T-helper 1 cell (primary cell): ENCODE data around the gene ATP5F1E.
A peak's percentile ranks its signal among the peaks of the same experiment; 100 is the strongest.

ENCODE experiments used
- DNase-seq, 5 donors: peaks; one replicate each; pipeline ENCODE4 v3.0.0-alpha.2; 2012 to 2020

The ATP5F1E gene

GRCh38 chr20:59004763-59005522, 27.2 kb downstream of the ATP5F1E start:
- DNase-seq: peak in 3 of 5 donors; percentile 22 to 49 (median 35)

- DNase-seq: peak in 4 of 5 donors; percentile 43 to 59 (median 50)
Observed at GRCh38 chr20:59004493-59004762, 27.7 kb downstream of the ATP5F1E start.

- no peak for DNase-seq
Observed at GRCh38 chr20:59003836-59004492, 28.2 kb downstream of the ATP5F1E start.

- no peak for DNase-seq
Observed at GRCh38 chr20:59002874-59003399, 29.2 kb downstream of the ATP5F1E start.

GRCh38 chr20:59002388-59002787, 29.7 kb downstream of the ATP5F1E start:
- DNase-seq: no peak

GRCh38 chr20:59001449-59002171, 30.5 kb downstream of the ATP5F1E start:
- no peak for DNase-seq

GRCh38 chr20:59001068-59001448, 31.1 kb downstream of the ATP5F1E start:
- DNase-seq: no peak

GRCh38 chr20:59000326-59000725, 31.8 kb downstream of the ATP5F1E start:
- DNase-seq: no peak

GRCh38 chr20:58998656-58999055, 33.5 kb downstream of the ATP5F1E start:
- DNase-seq: no peak

GRCh38 chr20:58997141-58997770, 34.9 kb downstream of the ATP5F1E start:
- no peak for DNase-seq

- no peak for DNase-seq
Observed at GRCh38 chr20:58996226-58996611, 35.9 kb downstream of the ATP5F1E start.

GRCh38 chr20:58995461-58996225, 36.5 kb downstream of the ATP5F1E start:
- no peak for DNase-seq

GRCh38 chr20:58994390-58995159, 37.6 kb downstream of the ATP5F1E start:
- DNase-seq: no peak

GRCh38 chr20:58993332-58994248, 38.5 kb downstream of the ATP5F1E start:
- no peak for DNase-seq

- DNase-seq: no peak
Observed at GRCh38 chr20:58992911-58993310, 39.2 kb downstream of the ATP5F1E start.

- DNase-seq: no peak
Observed at GRCh38 chr20:58991715-58992114, 40.4 kb downstream of the ATP5F1E start.

GRCh38 chr20:58990651-58991445, 41.3 kb downstream of the ATP5F1E start:
- no peak for DNase-seq

GRCh38 chr20:58989196-58989595, 42.9 kb downstream of the ATP5F1E start:
- DNase-seq: no peak

GRCh38 chr20:58988565-58988882, 43.6 kb downstream of the ATP5F1E start:
- DNase-seq: no peak
